C4-2B (cell line): Measurements from ENCODE around the gene KIF2A.

ENCODE experiments used
- H3K27ac ChIP-seq: fragments of 450-650 bp; 2 replicates; pipeline ENCODE4 v1.5.1; 2017
- CTCF ChIP-seq: fragments of 450-650 bp; conservative IDR thresholded peaks from 2 replicates; pipeline ENCODE4 v1.5.1; 2017; ENCODE audit warnings: mild to moderate bottlenecking
- ZFX ChIP-seq: fragments of 450-650 bp; IDR thresholded peaks from 2 replicates; pipeline ENCODE4 v1.6.1; 2017

Gene KIF2A

GRCh38 chr5:62354028-62354874 lies 48.2 kb downstream of the KIF2A start:
- TF ChIP-seq CTCF: peak; percentile 76
- TF ChIP-seq ZFX: no peak
- no peak overlapping the region for H3K27ac ChIP-seq

DNA sequence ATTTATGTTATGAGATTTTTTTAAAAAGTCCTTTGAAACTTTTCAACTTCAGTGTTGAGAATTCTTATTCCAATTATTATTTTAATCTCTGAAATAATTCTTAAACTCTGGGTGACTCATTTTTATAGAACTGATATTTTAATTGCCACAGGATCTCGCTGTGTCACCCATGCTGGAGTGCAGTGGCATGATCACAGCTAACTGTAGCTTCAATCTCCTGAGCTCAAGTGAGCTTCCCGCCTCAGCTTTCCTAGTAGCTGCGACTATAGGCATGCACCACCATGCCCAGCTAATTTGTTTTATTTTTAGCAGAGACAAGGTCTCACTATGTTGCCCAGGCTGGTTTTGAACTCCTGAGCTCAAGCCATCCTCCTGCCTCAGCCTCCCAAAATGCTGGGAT lies 56.7 kb downstream of the KIF2A start:
- no peak for TF ChIP-seq ZFX
- no peak for TF ChIP-seq CTCF
- H3K27ac ChIP-seq: no peak overlapping the region

DNA sequence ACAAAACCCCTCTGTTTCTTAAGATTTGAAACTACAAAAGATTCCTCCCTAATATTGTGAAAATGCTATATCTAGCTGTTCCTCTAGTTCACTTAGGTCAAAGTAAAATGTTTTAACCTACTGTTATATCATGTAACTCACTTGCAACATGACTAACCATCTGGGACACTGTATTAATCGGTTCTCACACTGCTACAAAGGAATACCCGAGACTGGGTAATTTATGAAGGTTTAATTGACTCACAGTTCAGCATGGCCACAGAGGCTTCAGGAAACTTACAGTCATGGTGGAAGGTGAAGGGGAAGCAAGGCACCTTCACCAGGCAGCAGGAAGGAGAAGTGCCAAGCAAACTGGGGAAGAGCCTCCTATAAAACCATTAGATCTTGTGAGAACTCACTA lies 63.0 kb downstream of the KIF2A start:
- TF ChIP-seq CTCF (no peak), ZFX (no peak)

DNA sequence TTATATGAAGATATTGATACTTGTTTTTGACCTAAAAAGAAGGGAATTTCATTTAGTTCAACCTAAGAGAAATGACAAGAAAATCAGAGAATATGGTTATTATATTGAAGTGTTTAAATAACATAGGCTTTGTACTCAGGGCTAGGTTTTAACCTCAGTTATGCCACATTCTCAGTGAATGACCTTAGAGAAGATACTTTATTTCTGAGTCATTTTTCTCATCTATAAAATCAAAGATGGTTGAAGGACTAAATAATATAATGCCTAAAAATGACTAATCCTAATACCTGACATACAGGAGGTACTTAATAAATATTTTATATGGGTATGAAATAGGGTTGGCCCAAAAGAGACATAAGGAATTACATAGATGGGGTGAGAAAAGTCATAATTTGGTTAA lies 65.4 kb downstream of the KIF2A start:
- TF ChIP-seq CTCF (no peak), ZFX (no peak)
- H3K27ac ChIP-seq: no peak overlapping the region

More for the DNA sequence above, 63.0 kb downstream of the KIF2A start:
- no peak overlapping the region for H3K27ac ChIP-seq

GRCh38 chr5:62372600-62372999 lies 66.6 kb downstream of the KIF2A start:
- no peak for TF ChIP-seq CTCF
- no peak overlapping the region for H3K27ac ChIP-seq

DNA sequence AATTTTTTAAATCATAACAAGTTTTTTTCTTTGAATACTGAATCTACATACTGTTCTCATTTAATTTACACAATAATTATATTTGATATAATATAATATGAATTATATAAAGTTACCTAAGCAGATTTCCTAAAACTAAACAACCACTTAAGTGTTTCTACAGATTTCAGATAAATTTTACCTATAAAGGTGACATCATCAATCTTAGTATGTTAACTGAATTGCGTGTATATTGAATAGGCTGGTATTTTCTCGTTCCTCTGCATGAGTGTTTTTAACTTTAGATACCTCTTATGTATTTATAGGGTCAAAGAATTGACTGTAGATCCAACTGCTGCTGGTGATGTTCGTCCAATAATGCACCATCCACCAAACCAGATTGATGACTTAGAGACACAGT lies 67.4 kb downstream of the KIF2A start:
- no peak overlapping the region for H3K27ac ChIP-seq
- TF ChIP-seq ZFX (no peak), CTCF (no peak)

DNA sequence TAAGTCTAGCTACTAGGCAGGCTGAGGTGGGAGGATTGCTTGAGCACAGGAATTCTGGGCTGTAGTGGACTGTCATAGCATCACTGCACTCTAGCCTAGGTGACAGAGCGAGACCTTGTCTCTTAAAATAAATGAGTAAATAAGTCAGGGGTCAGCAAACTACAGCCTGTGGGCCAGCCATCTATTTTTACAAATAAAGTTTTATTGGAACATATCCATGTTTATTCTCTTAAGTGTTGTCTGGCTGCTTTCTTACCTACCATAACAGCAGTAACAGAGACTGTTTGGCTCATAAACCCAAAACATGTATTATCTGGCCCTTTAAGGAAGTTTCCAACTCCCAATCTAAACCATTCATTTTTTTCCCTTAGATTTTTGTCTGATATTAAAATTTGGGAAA lies 68.1 kb downstream of the KIF2A start:
- no peak overlapping the region for H3K27ac ChIP-seq
- TF ChIP-seq ZFX (no peak), CTCF (no peak)
